ENCODE measurements around the gene TTN. TPM values are rescaled to one million over a fixed set of nuclear protein-coding genes. Genes with fewer than 3 reads are reported as not detected.

Gene TTN
- total RNA-seq, 6 experiments from 2014 or later: 0.42 to 9.5 (median 0.97) TPM

- Histone ChIP-seq H3K4me1 (no peaks in the 10 kb centered on the region), H3K4me3 (no peak overlapping the region), H3K27me3 (no peaks in the 10 kb centered on the region), H3K9me3 (no peaks in the 10 kb centered on the region), H3K27ac (no peak overlapping the region), H3K36me3 (no peaks in the 10 kb centered on the region)
- peak; percentile 58 to 76 (median 71) for TF ChIP-seq CTCF (IDR thresholded peaks at IDR 0.05)
- no peak for TF ChIP-seq POLR2A (IDR thresholded peaks at IDR 0.05)
- no peak for DNase-seq
- ATAC-seq: peak; percentile 69 to 81 (median 73)
- WGBS (ENCODE audit: insufficient coverage, low coverage, low lambda C conversion rate, missing lambda C conversion rate): 3% methylated on average over 2 of the region's 2 CpGs
- intact Hi-C loops (cut with DNase I): no loop called here
Measured at GRCh38 chr2:178761759-178762371, 45.4 kb downstream of the TTN start.

GRCh38 chr2:178756843-178757242, 50.4 kb downstream of the TTN start:
- 42% methylated on average over 2 of the region's 2 CpGs for WGBS (ENCODE audit: insufficient coverage, low coverage, low lambda C conversion rate, missing lambda C conversion rate)
- no peaks in the 10 kb centered on the region for H3K36me3 ChIP-seq

GRCh38 chr2:178756343-178756742, 50.9 kb downstream of the TTN start:
- 76% methylated on average over 7 of the region's 7 CpGs for WGBS (ENCODE audit: insufficient coverage, low coverage, low lambda C conversion rate, missing lambda C conversion rate)
- DNase-seq: no peak
- intact Hi-C loops (cut with DNase I): no loop called here

More at GRCh38 chr2:178756843-178757242, 50.4 kb downstream of the TTN start:
- Histone ChIP-seq H3K4me3 (no peak overlapping the region), H3K9me3 (no peaks in the 10 kb centered on the region), H3K4me1 (no peaks in the 10 kb centered on the region), H3K27ac (no peak overlapping the region), H3K27me3 (no peaks in the 10 kb centered on the region)
- TF ChIP-seq CTCF (IDR thresholded peaks at IDR 0.05) (no peak), POLR2A (IDR thresholded peaks at IDR 0.05) (no peak)
- intact Hi-C loops (cut with DNase I): no loop called here
- ATAC-seq (no peak), DNase-seq (no peak)

GRCh38 chr2:178747767-178748166, 59.5 kb downstream of the TTN start:
- no peak overlapping the region for H3K27ac ChIP-seq
- ATAC-seq: no peak
- DNase-seq: no peak
- H3K9me3 ChIP-seq: no peaks in the 10 kb centered on the region
- intact Hi-C loops (cut with DNase I): no loop called here
- H3K4me1 ChIP-seq: no peaks in the 10 kb centered on the region
- no peaks in the 10 kb centered on the region for H3K36me3 ChIP-seq
- TF ChIP-seq POLR2A (IDR thresholded peaks at IDR 0.05): no peak
- TF ChIP-seq CTCF (IDR thresholded peaks at IDR 0.05): no peak
- no peaks in the 10 kb centered on the region for H3K27me3 ChIP-seq
- H3K4me3 ChIP-seq: no peak overlapping the region

More at GRCh38 chr2:178756343-178756742, 50.9 kb downstream of the TTN start:
- Histone ChIP-seq H3K4me3 (no peak overlapping the region), H3K27ac (no peak overlapping the region), H3K9me3 (no peaks in the 10 kb centered on the region), H3K27me3 (no peaks in the 10 kb centered on the region), H3K36me3 (no peaks in the 10 kb centered on the region), H3K4me1 (no peaks in the 10 kb centered on the region)
- TF ChIP-seq POLR2A (IDR thresholded peaks at IDR 0.05): no peak
- TF ChIP-seq CTCF (IDR thresholded peaks at IDR 0.05): no peak
- no peak for ATAC-seq

GRCh38 chr2:178734518-178734917, 72.7 kb downstream of the TTN start:
- Histone ChIP-seq H3K36me3 (no peaks in the 10 kb centered on the region), H3K4me1 (no peaks in the 10 kb centered on the region), H3K27me3 (no peaks in the 10 kb centered on the region), H3K9me3 (no peaks in the 10 kb centered on the region), H3K4me3 (no peak overlapping the region), H3K27ac (no peak overlapping the region)
- WGBS (ENCODE audit: insufficient coverage, low coverage, low lambda C conversion rate, missing lambda C conversion rate): 62% methylated on average over 4 of the region's 4 CpGs
- intact Hi-C loops (cut with DNase I): no loop called here
- DNase-seq: no peak
- TF ChIP-seq CTCF (IDR thresholded peaks at IDR 0.05): no peak
- TF ChIP-seq POLR2A (IDR thresholded peaks at IDR 0.05): no peak
- no peak for ATAC-seq
